ENCODE measurements around the gene RAMP3.

The RAMP3 gene

DNA sequence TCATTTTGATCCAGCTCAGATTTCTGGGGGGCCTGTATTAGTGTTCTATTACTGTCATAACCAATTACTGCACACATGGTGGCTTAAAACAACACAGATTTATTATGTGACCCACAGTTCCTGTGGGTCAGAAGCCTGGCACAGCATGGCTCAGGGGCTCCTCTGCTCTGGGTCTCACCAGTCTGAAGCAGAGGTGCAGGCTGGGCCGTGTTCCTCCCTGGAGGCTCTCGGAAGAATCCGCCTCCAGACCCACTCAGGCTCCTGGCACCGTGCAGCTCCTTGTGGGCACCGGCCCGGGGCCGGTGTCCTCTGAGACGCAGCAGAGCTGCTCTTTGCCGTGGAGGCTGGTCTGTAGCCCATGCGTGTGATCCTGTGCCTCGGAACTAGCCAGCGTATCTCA lies 61.5 kb downstream of the RAMP3 start:
- H3K4me3 ChIP-seq (ENCODE audit: low read depth, low read length) = no peak overlapping the region
- no peak for TF ChIP-seq CTCF (IDR thresholded peaks at IDR 0.05; ENCODE audit: low read depth, low read length)

GRCh38 chr7:45219801-45220435 lies 62.3 kb downstream of the RAMP3 start:
- no peak overlapping the region for H3K4me3 ChIP-seq (ENCODE audit: low read depth, low read length)
- no peak for TF ChIP-seq CTCF (IDR thresholded peaks at IDR 0.05; ENCODE audit: low read depth, low read length)

- H3K4me3 ChIP-seq (ENCODE audit: low read depth, low read length) = no peak overlapping the region
- no peak for TF ChIP-seq CTCF (IDR thresholded peaks at IDR 0.05; ENCODE audit: low read depth, low read length)
These were observed 63.4 kb downstream of the RAMP3 start for GRCh38 chr7:45220846-45221618.

DNA sequence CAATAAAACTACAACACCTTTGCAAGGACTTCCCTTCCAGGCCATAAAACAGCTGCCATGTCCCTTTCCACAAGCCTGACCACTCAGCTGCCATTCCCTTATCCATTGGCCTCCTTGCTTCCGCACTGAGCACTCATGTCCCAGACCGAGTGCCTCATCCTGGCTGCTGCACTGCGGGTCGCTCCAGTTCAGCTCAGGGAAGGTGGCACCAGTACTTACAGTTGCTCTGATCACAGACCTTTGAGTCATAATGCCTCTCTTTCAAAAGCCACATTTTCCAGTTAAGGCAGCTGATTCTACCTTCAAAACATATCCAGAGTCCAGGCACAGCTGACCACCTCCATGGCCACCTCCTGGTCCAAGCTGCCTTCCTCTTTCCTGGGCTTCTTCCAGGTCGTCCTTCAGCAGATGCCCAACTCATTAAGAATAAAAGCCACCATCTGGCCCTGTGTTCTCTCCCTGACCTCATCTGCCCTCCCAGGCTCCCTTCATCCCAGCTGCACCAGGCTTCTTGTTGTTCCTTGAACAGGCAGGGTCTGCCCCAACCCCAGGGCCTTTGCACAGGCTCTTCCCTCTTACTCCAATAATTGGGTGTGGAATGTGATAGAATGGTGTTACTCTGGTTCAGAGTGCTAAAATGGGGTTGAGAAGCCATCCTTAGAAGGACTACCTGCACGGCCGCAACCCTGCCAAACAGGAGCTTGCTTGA lies 64.5 kb downstream of the RAMP3 start:
- TF ChIP-seq CTCF (IDR thresholded peaks at IDR 0.05; ENCODE audit: low read depth, low read length) = no peak
- no peak overlapping the region for H3K4me3 ChIP-seq (ENCODE audit: low read depth, low read length)

DNA sequence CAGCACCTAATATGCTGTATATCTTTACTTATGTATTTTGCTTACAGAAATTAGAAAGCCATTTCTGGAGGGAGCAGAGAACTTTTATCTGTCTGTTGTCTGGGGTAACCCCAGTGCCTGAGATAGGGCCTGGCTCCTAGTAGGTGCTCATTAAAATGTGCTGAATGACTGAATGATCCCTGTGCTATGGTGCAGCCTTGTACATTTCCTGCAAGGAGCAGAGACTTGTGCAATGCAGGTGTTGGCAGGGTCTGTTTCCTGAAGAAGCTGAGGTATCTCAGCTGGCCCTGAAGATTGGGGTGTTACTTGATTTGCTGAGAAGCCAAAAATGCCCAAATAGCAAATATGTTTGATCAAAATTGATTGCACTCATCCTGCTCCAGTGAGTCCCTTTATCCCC lies 65.5 kb downstream of the RAMP3 start:
- H3K4me3 ChIP-seq (ENCODE audit: low read depth, low read length) = no peak overlapping the region
- no peak for TF ChIP-seq CTCF (IDR thresholded peaks at IDR 0.05; ENCODE audit: low read depth, low read length)

DNA sequence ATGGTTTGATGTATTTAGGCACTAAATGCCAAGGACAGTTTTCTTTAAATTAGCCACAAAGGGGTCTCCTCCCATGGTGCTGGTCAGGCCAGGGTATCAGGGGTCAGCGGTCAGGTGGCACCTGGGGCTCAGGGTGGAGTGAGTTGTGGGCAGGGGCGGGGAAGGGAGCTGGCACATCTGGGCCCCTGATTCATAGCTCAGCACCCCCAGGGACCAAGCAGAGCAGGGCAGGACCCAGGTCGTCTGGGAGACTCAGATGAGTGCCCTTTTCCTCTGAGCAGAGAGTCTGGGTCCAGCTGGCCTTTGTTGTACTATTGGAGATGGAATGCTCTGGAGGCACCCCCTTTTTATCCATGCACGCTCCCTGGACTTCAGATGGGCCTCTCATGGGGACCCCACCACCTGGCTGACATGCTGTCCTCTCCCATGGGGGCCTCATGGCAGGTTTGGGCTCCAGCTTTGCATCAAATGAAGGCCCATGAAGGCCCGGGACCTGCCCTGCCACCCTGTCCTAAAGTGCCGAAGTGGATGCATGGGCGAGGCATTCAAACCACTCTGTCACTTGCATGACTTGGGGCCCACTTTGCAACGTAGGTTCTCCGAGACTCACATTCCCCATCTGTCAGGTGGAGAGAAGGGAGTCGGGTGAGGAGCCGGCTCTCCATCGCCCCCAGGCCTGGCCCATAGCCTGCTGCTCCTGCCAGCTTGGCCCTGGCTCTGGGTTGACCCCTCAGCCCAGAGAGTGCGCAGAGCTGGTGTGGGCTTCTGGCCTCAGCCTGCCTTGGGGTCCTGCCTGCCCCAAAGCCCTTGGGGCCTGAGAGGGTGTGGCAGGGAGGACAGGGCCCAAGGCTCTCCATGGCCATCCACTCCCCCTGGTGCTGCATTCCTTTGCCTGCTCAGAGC lies 66.4 kb downstream of the RAMP3 start:
- TF ChIP-seq CTCF (IDR thresholded peaks at IDR 0.05; ENCODE audit: low read depth, low read length) = no peak
- H3K4me3 ChIP-seq (ENCODE audit: low read depth, low read length) = no peak overlapping the region
